Omental fat pad (tissue), 4 donors: ENCODE data around the gene PDE11A. TPM values are rescaled to one million over a fixed set of nuclear protein-coding genes. Genes with fewer than 3 reads are reported as not detected.

ENCODE experiments used
- ATAC-seq: fragments of 150-250 bp; one replicate; pipeline ENCODE4 v1.9.1; 2016; ENCODE audit warnings: mild to moderate bottlenecking, moderate library complexity; ENCODE audit not compliant: low FRiP score
- DNase-seq: peaks from one replicate; pipeline ENCODE4 v3.0.0-alpha.2; 2019; ENCODE audit warnings: low spot score
- total RNA-seq, 4 donors: library from RNA; depleted of rRNA; stranded (reverse); fragments of >200 nt; gene quantifications; one replicate each; pipeline ENCODE4 v1.1.0, GENCODE V29; 2016
- TF ChIP-seq, protein P1 (sequence below), 3 donors: fragments of 450-650 bp; IDR thresholded peaks; one replicate each; pipeline ENCODE4 v1.5.1; 2016 to 2017; ENCODE audit warnings: antibody characterized with exemption in 3 of 3, mild to moderate bottlenecking in 3 of 3, moderate library complexity in 2 of 3

The PDE11A gene
- total RNA-seq, 4 donors from 2014 or later = 0.16 to 0.65 TPM; not detected in 2

DNA sequence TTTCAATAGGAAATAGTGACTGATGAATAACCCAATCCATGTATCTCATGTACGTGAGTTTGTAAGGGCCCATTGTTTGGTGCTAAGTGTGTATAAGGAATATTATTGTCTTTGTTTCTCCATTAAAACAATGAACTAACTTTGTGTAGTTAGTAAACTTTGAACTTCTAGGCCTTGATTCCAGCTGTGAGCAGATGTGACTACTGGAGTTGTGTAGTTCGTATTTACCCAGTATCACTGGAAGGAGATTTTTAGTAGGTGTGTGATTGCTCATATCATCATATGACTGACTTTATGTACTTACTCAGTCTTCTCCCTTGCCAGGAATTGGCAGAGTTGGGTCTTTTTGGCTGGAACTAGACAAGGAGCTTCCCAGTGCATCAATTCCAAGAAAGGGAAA lies 452.6 kb downstream of the PDE11A start:
- ATAC-seq (no peak), DNase-seq (no peak)
- TF ChIP-seq, protein P1, sequence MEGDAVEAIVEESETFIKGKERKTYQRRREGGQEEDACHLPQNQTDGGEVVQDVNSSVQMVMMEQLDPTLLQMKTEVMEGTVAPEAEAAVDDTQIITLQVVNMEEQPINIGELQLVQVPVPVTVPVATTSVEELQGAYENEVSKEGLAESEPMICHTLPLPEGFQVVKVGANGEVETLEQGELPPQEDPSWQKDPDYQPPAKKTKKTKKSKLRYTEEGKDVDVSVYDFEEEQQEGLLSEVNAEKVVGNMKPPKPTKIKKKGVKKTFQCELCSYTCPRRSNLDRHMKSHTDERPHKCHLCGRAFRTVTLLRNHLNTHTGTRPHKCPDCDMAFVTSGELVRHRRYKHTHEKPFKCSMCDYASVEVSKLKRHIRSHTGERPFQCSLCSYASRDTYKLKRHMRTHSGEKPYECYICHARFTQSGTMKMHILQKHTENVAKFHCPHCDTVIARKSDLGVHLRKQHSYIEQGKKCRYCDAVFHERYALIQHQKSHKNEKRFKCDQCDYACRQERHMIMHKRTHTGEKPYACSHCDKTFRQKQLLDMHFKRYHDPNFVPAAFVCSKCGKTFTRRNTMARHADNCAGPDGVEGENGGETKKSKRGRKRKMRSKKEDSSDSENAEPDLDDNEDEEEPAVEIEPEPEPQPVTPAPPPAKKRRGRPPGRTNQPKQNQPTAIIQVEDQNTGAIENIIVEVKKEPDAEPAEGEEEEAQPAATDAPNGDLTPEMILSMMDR (IDR thresholded peaks at IDR 0.05) = no peak

DNA sequence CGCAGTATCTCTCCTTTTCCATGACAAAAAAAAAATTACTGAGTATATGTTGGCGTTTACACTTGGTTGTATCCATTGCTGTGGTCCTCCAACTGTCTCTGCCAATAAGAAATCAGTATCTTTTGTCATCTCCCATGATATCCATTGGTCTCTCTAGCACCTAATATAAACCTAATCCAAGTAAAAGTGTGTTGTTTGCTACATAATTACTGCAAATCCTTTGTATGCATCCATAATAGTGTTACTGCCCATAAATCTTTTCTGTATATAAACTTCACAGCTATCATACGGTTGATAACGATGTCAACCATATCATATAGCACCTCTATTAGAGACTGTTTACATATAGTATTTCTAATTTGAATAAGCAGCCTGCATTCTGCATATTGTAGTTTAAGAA lies 453.1 kb downstream of the PDE11A start:
- DNase-seq = no peak
- TF ChIP-seq, protein P1 (IDR thresholded peaks at IDR 0.05) = no peak
- ATAC-seq = no peak

DNA sequence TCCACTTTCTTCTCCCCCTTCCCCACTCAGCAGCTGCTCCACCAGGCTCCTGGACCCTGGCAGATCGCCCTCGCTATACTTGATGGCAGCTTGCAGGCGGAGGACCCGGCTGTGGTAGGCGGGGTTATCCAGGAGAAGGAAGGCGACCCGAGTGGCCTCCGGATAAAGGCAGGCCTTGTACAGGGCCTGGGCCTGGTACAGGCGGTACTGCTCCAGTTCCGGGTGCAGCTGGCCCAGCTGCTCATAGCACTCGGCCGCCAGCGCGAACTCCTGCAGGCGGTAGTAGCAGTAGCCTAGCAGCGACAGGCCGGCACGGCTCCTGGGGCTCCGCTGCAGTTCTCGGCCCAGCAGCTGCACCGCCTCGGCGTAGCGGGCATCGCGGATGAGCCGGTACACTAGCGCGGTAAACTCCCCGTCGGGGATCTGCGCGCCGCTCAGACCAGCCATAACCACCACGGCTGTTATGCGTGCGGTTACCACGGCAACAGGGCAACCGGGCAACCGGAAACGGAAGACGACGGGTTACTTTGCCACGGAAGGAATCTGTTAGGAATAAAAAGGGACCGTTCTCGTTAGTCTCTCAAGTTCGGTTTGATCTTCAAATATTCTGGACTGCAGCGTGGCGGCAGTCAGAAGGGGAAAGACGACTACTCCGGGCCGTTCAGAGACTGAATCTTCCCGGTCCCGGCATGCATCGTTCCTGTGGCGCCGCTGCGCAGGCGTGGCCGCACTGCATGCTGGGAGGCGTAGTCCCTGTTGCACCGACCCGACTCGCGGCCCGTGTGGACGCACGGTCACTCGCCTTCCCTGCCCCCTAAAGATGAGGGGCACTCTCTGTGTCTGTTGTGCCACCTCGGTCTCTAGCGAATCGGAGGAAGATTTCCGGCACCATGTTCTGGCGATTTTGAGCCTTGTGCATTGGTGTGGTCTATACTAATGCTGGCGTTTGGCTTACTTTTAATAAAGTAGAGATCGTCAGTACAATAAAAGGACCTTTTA lies 454.0 kb downstream of the PDE11A start:
- ATAC-seq = peak; percentile 98

DNA sequence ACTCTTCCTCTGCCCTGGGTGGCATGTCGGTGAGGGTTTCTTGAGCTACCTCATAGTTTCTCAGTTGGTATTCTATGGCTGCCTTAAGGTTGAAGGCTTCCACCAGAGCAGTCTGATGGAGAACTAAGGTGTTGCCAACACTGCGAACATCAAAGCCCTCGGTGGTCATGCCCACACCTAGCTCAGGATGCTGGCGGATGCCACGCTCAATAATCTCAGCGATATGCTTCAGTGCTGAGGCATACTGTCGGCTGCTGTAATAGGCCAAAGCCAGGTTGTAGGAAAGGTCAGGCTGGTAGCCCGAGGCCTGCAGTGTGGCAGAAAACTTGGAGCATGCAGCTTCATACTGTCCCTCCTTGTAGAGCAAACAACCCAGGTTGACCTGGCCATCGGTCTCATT lies 454.7 kb downstream of the PDE11A start:
- DNase-seq (no peak), ATAC-seq (no peak)
- TF ChIP-seq, protein P1 (IDR thresholded peaks at IDR 0.05) = no peak

More for the DNA sequence above, 454.0 kb downstream of the PDE11A start:
- peak; percentile 92 for DNase-seq
- TF ChIP-seq, protein P1 (IDR thresholded peaks at IDR 0.05) = no peak

DNA sequence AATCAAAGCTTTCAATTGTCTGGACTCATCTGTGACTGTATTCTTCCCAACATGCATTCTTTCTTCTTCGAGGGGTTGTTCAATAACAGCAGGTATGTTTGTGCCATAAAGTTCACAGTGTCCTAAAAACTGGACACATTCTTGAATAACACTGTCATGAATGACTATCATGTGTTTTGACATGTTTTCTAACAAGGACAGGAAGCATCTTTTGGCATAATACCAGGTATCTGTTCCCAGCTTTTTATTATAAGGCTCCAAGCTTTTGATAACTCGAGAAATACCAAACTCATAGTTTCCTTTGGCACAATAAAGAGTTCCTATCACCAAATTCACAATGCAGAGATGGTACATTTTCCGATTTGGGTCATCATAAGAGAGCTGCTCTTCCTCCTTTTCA lies 455.8 kb downstream of the PDE11A start:
- TF ChIP-seq, protein P1 (IDR thresholded peaks at IDR 0.05) = no peak
- DNase-seq = no peak

DNA sequence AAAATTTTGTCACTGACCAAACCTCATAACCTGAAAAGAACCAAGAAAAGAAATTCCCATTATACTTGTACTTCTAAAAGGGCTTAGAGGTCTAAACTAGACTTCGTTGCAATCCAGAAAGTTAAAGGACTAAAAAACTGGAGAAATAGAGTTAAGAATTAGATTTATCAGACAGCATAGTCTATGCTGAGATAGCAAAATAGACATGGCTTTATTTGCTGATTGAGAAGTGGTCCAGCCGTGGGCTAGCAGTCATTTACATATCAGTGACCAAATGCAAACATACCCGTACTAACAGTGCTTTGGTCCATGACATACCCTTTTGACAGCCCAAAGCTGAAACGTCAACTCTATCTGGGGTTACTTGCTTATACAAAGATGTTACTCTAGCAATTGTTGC lies 456.5 kb downstream of the PDE11A start:
- DNase-seq (no peak), ATAC-seq (no peak)

More for the DNA sequence above, 455.8 kb downstream of the PDE11A start:
- ATAC-seq = no peak

More for the DNA sequence above, 456.5 kb downstream of the PDE11A start:
- TF ChIP-seq, protein P1 (IDR thresholded peaks at IDR 0.05) = no peak
